K562 (cell line): ENCODE measurements around the gene SCRN2. TPM values are rescaled to one million over a fixed set of nuclear protein-coding genes. Genes with fewer than 3 reads are reported as not detected.

Experiments
- ATAC-seq: fragments of 200-7000 bp; cut with Tn5 transposase; 3 replicates; pipeline ENCODE4 v1.9.1; 2020; ENCODE audit warnings: moderate library complexity
- BruUV-seq: library from RNA; stranded (reverse); fragments of 400-500 nt; replicated peaks from 2 replicates; lab custom pipeline; 2021; lab: Mats Ljungman, UMichigan
- CTCF ChIA-PET: fragments of 300-600 bp; formaldehyde crosslinking; extraction: SDS; loops from one replicate; lab custom pipeline; 2021; ENCODE audit warnings: low intra/inter-chr PET ratio; lab: Yijun Ruan, JAX
- POLR2A ChIA-PET: fragments of 300-600, 350-650 bp; sonication (Branson Sonifier 250); formaldehyde crosslinking; extraction: SDS; loops from one replicate; lab custom pipeline; 2021; ENCODE audit warnings: antibody characterized with exemption, inconsistent platforms; lab: Yijun Ruan, JAX
- DNase-seq, 4 experiments: peaks; one replicate each; pipeline versions ENCODE4 v3.0.0 to v3.0.0-alpha.2; 2011 to 2018; ENCODE audit warnings: low spot score in 3 of 4, mixed read lengths in 3 of 4; ENCODE audit errors: extremely low read depth in 1 of 4
- FAIRE-seq: peaks from 2 replicates; lab custom pipeline; 2011; peaks lifted over from hg19 to GRCh38; lab: Jason Lieb, UNC
- H2AFZ ChIP-seq: 2 replicates; pipeline ENCODE4 v1.6.0; 2011; ENCODE audit warnings: low read depth, low read length, control low read depth, inconsistent platforms
- H3K27ac ChIP-seq: fragments of 200-600 bp; 3 replicates; pipeline ENCODE4 v1.8.0; 2011; ENCODE audit warnings: low read depth, mild to moderate bottlenecking, control low read depth, inconsistent platforms, low read length, moderate library complexity, mixed read lengths; ENCODE audit errors: extremely low read depth
- H3K27me3 ChIP-seq, 2 experiments: fragments of 300-600 bp in 1 of 2; 2 replicates in 1 of 2; 3 replicates in 1 of 2; pipeline versions ENCODE4 v1.6.0 to v1.8.0; 2011; ENCODE audit warnings: inconsistent platforms in 2 of 2, low read length in 2 of 2, mild to moderate bottlenecking in 1 of 2, mixed read lengths in 1 of 2, moderate library complexity in 1 of 2; ENCODE audit not compliant: control insufficient read depth in 2 of 2, insufficient read depth in 2 of 2
- H3K36me3 ChIP-seq: fragments of 300-600 bp; 3 replicates; pipeline ENCODE4 v1.8.0; 2011; ENCODE audit warnings: mild to moderate bottlenecking, low read length, inconsistent platforms; ENCODE audit not compliant: control insufficient read depth, insufficient read depth
- H3K4me1 ChIP-seq, 2 experiments: fragments of 200-600 bp in 1 of 2; replicated peaks in 1 of 2; 2 replicates in 1 of 2; 3 replicates in 1 of 2; pipeline versions ENCODE4 v1.5.1 to v1.8.0; 2011; ENCODE audit warnings: inconsistent platforms in 2 of 2, low read length in 2 of 2, mild to moderate bottlenecking in 1 of 2, mixed read lengths in 1 of 2, moderate library complexity in 1 of 2; ENCODE audit not compliant: control insufficient read depth in 2 of 2, insufficient read depth in 2 of 2
- H3K4me2 ChIP-seq: 2 replicates; pipeline ENCODE4 v1.6.1; 2011; ENCODE audit warnings: low read length, control low read depth, inconsistent platforms, mixed read lengths; ENCODE audit not compliant: insufficient read depth
- H3K4me3 ChIP-seq: fragments of 200-600 bp; sonication (generic), shearing (Covaris generic); 2 replicates; pipeline ENCODE4 v1.5.1; 2016; ENCODE audit warnings: control low read depth, inconsistent platforms
- H3K79me2 ChIP-seq: fragments of 200-600 bp; 3 replicates; pipeline ENCODE4 v1.8.0; 2011; ENCODE audit warnings: low read length, inconsistent platforms; ENCODE audit not compliant: control insufficient read depth, insufficient read depth
- H3K9ac ChIP-seq, 2 experiments: 2 replicates each; pipeline versions ENCODE4 v1.6.0 to v1.6.1; 2011; ENCODE audit warnings: low read depth in 2 of 2, low read length in 2 of 2, control low read depth in 1 of 2, inconsistent platforms in 1 of 2, mild to moderate bottlenecking in 1 of 2, mixed read lengths in 1 of 2; ENCODE audit not compliant: insufficient read depth in 1 of 2
- H3K9me1 ChIP-seq: one replicate; pipeline ENCODE4 v1.6.0; 2011; ENCODE audit warnings: inconsistent platforms, mild to moderate bottlenecking, low read length, moderate library complexity; ENCODE audit not compliant: control insufficient read depth, insufficient read depth
- H3K9me3 ChIP-seq: replicated peaks from 2 replicates; pipeline ENCODE4 v1.5.1; 2011; ENCODE audit warnings: low read depth, low read length, inconsistent platforms; ENCODE audit not compliant: control insufficient read depth, insufficient read depth
- H4K20me1 ChIP-seq: replicated peaks from 2 replicates; pipeline ENCODE4 v1.6.1; 2011; ENCODE audit warnings: low read length, inconsistent platforms, mixed read lengths; ENCODE audit not compliant: control insufficient read depth, insufficient read depth
- CHD4 ChIP-seq: fragments of 200-600 bp; sonication (generic); IDR thresholded peaks from 3 replicates; pipeline ENCODE4 v1.6.1; 2012; ENCODE audit warnings: low read depth, mild to moderate bottlenecking, mixed read lengths, low read length, inconsistent platforms; ENCODE audit not compliant: insufficient read depth, insufficient replicate concordance, poor library complexity, severe bottlenecking
- GTF2E2 ChIP-seq: fragments of 200-800 bp; sonication (Bioruptor generic); IDR thresholded peaks from 2 replicates; pipeline ENCODE4 v1.6.1; 2016; ENCODE audit warnings: missing genetic modification characterization, missing compliant biosample characterization
- KLF13 ChIP-seq: fragments of 450-650 bp; IDR thresholded peaks from 2 replicates; pipeline ENCODE4 v1.6.1; 2016; ENCODE audit warnings: missing genetic modification characterization, low read depth, mild to moderate bottlenecking, missing compliant biosample characterization, moderate library complexity, borderline replicate concordance
- MBD2 ChIP-seq: sonication (generic); IDR thresholded peaks from 2 replicates; pipeline ENCODE4 v1.6.1; 2016; ENCODE audit warnings: low read depth, borderline replicate concordance
- SIN3A ChIP-seq, 2 experiments: fragments of 150-350 bp in 1 of 2; IDR thresholded peaks; 2 replicates each; pipeline ENCODE4 v1.6.1; 2011 to 2016; ENCODE audit warnings: borderline replicate concordance in 2 of 2, low read depth in 2 of 2, low read length in 2 of 2, mild to moderate bottlenecking in 2 of 2, moderate library complexity in 2 of 2; ENCODE audit not compliant: control insufficient read depth in 1 of 2
- SP1 ChIP-seq: sonication (generic); formaldehyde crosslinking; IDR thresholded peaks from 2 replicates; pipeline ENCODE4 v1.8.1; 2022; ENCODE audit warnings: mild to moderate bottlenecking, missing genetic modification reagents
- ZKSCAN8 ChIP-seq: fragments of 200-800 bp; sonication (Bioruptor generic); IDR thresholded peaks from 2 replicates; pipeline ENCODE4 v1.6.1; 2016; ENCODE audit warnings: missing genetic modification characterization, missing compliant biosample characterization
- ZNF239 ChIP-seq: fragments of 250-450 bp; sonication (Bioruptor Pico); IDR thresholded peaks from 2 replicates; pipeline ENCODE4 v1.4.0; 2020; ENCODE audit warnings: mild to moderate bottlenecking
- WGBS: fragments of 100-300 bp; shearing (Covaris generic); methylation state at CpG from one replicate; pipeline ENCODE4 v1.1.6; 2016; ENCODE audit warnings: low coverage, mixed read lengths; ENCODE audit not compliant: insufficient coverage; ENCODE audit errors: missing lambda C conversion rate; 5-methylcytosine and 5-hydroxymethylcytosine counted together
- in situ Hi-C: fragments of 300-500 bp; cut with MboI; formaldehyde crosslinking; loops from 4 replicates; pipeline ENCODE4 v1.15.0; 2018; ENCODE audit warnings: inconsistent platforms, mixed read lengths
- intact Hi-C: fragments of 100-400 bp; cut with micrococcal nuclease; formaldehyde crosslinking; loops from 2 replicates; pipeline ENCODE4 v1.14.2; 2022
- polyA plus RNA-seq, 8 experiments: library from polyadenylated mRNA; depleted of rRNA in 4 of 8; stranded (reverse) in 5 of 8; unstranded in 3 of 8; fragments of >200 nt; fragmentation: Nextera tagmentation in 2 of 8; fragmentation: Illumina TruSeq in 1 of 8; extraction: Ambion mirVana in 2 of 8; extraction: Trizol in 1 of 8; gene quantifications; 2 replicates each; pipeline versions ENCODE4 v1.2.1 to v1.2.3, GENCODE V29; 2011 to 2014; ENCODE audit warnings: inconsistent platforms in 1 of 8, missing spikeins in 1 of 8
- total RNA-seq, 7 experiments: library from RNA; depleted of rRNA in 6 of 7; stranded (reverse); fragments of >200 nt in 6 of 7; fragmentation: Illumina TruSeq in 2 of 7; extraction: Trizol in 2 of 7; gene quantifications; 2 replicates each; pipeline versions ENCODE4 v1.2.1 to v1.2.3, GENCODE V29; 2011 to 2021; ENCODE audit warnings: low replicate concordance in 1 of 7
- TF ChIP-seq, protein P1 (sequence below): sonication (generic); formaldehyde crosslinking; IDR thresholded peaks from 2 replicates; pipeline ENCODE4 v1.8.0; 2022; ENCODE audit warnings: mild to moderate bottlenecking, low read depth, missing genetic modification reagents
- TF ChIP-seq, protein P2 (sequence below): fragments of 450-650 bp; IDR thresholded peaks from 2 replicates; pipeline ENCODE4 v1.6.1; 2016; ENCODE audit warnings: borderline replicate concordance
- TF ChIP-seq, protein P3 (sequence below): fragments of 250-450 bp; sonication (Bioruptor Pico); IDR thresholded peaks from 2 replicates; pipeline ENCODE4 v1.8.0; 2021; ENCODE audit warnings: moderate library complexity, mild to moderate bottlenecking, inconsistent platforms
- TF ChIP-seq, protein P4 (sequence below): sonication (generic); formaldehyde crosslinking; IDR thresholded peaks from 2 replicates; pipeline ENCODE4 v1.8.0; 2022; ENCODE audit warnings: mild to moderate bottlenecking, missing genetic modification reagents

The SCRN2 gene
- total and polyA plus RNA-seq, 9 of the 15 experiments (the other 6 are each of a cell fraction or from before 2014, with no cell fraction given) = 0.25 to 32.9 (median 13.6) TPM

DNA sequence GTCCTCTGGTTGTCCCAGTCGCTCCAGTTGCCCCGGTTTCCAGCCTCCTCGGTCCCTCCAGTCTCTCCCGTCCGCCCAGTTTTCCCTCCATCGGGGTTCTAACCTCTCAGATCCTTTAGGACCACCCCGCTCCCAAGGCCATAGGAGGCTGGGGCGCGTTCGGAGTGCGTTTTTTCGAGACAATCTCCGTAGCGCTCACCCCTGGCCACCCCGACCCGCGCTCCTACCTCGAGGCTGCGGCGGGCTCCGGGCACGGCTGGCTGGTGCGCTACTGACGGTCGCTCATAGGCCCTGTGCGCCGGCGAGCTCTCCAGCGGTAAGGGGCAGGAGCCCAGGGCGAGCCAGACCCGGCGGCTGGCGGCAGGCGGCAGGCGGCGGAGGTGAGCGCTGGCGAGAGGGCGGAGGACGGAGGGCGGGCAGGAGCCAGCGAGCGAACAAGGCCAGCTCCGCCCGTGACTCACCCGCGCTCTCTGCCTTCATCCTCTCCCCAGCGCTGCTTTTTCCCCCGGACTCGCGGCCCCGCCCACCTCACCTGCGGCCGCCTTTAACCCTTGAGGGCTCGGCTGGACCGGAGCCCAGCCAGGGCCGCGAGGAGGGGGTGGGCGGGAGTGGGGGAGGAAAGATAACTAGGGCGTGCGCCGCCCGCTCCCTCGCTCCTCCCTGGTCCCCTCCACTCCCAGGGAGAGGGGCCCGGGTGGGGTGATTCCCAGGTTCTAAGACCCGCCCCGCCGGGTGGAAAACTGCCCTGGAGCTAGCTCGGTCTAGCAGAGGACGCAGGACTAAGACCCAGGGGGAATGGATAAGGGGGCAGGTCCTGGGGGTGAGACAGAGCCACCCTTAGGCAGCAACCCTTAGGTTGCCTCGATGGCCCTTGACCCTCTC, 9.9 kb upstream of the SCRN2 start, which contains the start of gene SP6:
Gene SP6, minus strand, starts transcription at position 472 of the 882 bp plus-strand sequence. CDS start 2,734 bp downstream, outside the sequence.
- intact Hi-C loops = no loop called here
- H3K36me3 ChIP-seq = no peaks in the 10 kb centered on the region; the same call in 2 of the 3 replicates
- peaks cover 0 to 2% of the 10 kb centered on the region in 2 experiments; a peak in 1 of 5 replicates for H3K27me3 ChIP-seq
- BruUV-seq = TSS peak; percentile 53
- peak within 1 kb of the TSS; percentile 65 for H3K27ac ChIP-seq
- in situ Hi-C loops = no loop called here
- peak within 1 kb of the TSS; percentile 79 for H2AFZ ChIP-seq
- H3K4me3 ChIP-seq = peak within 1 kb of the TSS; percentile 43
- POLR2A ChIA-PET = interaction anchor here (0.6 to 2.2 kb wide), 9 partner anchors 9 to 132 kb away, joined by 3 to 10 read pairs (median 3); partner anchors contain the start of gene SP2
- CTCF ChIA-PET = interaction anchor here (1.6 kb wide), 1 partner anchor 39 kb away, joined by 11 read pairs; no protein-coding TSS in a partner anchor
- peak; percentile 94 for ATAC-seq
- peak within 1 kb of the TSS; percentile 86 for H3K4me2 ChIP-seq
- WGBS = 4% methylated on average over 44 of the region's 71 CpGs
- H3K9me3 ChIP-seq = no peaks in the 10 kb centered on the region
- H3K9ac ChIP-seq = peak within 1 kb of the TSS; percentile 68 to 92
- H3K79me2 ChIP-seq = peaks cover 18% of the 10 kb centered on the region
- peak; percentile 77 for FAIRE-seq
- peaks cover 33 to 45% of the 10 kb centered on the region in 2 experiments; a peak in 4 of 5 replicates for H3K4me1 ChIP-seq
- peak; percentile 89 to 93 (median 92) for DNase-seq
- H4K20me1 ChIP-seq = no peaks in the 10 kb centered on the region
- H3K9me1 ChIP-seq = no peaks in the 10 kb centered on the region
- TF ChIP-seq MBD2 = no peak
- TF ChIP-seq SIN3A (IDR thresholded peaks at IDR 0.05; ENCODE audit: borderline replicate concordance in 2 of 2, control insufficient read depth in 1 of 2, low read depth in 2 of 2, low read length in 2 of 2) = 0 out of 4 replicates have a peak, but pooled peaks have one; percentile 41 to 47
- no peak for TF ChIP-seq ZKSCAN8
- 0 out of 2 replicates have a peak, but pooled peaks have one; percentile 22 for TF ChIP-seq ZNF239 (CRISPR knock-in tag)
- peak; percentile 70; the same call in 1 of the 2 replicates for TF ChIP-seq SP1 (CRISPR knock-in tag)
- TF ChIP-seq, protein P1, sequence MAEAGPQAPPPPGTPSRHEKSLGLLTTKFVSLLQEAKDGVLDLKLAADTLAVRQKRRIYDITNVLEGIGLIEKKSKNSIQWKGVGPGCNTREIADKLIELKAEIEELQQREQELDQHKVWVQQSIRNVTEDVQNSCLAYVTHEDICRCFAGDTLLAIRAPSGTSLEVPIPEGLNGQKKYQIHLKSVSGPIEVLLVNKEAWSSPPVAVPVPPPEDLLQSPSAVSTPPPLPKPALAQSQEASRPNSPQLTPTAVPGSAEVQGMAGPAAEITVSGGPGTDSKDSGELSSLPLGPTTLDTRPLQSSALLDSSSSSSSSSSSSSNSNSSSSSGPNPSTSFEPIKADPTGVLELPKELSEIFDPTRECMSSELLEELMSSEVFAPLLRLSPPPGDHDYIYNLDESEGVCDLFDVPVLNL (CRISPR knock-in tag) = no peak
- TF ChIP-seq, protein P2, sequence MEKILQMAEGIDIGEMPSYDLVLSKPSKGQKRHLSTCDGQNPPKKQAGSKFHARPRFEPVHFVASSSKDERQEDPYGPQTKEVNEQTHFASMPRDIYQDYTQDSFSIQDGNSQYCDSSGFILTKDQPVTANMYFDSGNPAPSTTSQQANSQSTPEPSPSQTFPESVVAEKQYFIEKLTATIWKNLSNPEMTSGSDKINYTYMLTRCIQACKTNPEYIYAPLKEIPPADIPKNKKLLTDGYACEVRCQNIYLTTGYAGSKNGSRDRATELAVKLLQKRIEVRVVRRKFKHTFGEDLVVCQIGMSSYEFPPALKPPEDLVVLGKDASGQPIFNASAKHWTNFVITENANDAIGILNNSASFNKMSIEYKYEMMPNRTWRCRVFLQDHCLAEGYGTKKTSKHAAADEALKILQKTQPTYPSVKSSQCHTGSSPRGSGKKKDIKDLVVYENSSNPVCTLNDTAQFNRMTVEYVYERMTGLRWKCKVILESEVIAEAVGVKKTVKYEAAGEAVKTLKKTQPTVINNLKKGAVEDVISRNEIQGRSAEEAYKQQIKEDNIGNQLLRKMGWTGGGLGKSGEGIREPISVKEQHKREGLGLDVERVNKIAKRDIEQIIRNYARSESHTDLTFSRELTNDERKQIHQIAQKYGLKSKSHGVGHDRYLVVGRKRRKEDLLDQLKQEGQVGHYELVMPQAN = no peak
- TF ChIP-seq, protein P3, sequence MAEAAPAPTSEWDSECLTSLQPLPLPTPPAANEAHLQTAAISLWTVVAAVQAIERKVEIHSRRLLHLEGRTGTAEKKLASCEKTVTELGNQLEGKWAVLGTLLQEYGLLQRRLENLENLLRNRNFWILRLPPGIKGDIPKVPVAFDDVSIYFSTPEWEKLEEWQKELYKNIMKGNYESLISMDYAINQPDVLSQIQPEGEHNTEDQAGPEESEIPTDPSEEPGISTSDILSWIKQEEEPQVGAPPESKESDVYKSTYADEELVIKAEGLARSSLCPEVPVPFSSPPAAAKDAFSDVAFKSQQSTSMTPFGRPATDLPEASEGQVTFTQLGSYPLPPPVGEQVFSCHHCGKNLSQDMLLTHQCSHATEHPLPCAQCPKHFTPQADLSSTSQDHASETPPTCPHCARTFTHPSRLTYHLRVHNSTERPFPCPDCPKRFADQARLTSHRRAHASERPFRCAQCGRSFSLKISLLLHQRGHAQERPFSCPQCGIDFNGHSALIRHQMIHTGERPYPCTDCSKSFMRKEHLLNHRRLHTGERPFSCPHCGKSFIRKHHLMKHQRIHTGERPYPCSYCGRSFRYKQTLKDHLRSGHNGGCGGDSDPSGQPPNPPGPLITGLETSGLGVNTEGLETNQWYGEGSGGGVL (CRISPR knock-in tag) = no peak
- peak; percentile 52; the same call in 1 of the 2 replicates for TF ChIP-seq GTF2E2 (tag)
- TF ChIP-seq, protein P4, sequence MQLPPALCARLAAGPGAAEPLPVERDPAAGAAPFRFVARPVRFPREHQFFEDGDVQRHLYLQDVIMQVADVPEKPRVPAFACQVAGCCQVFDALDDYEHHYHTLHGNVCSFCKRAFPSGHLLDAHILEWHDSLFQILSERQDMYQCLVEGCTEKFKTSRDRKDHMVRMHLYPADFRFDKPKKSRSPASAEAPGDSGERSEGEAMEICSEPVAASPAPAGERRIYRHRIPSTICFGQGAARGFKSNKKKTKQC (CRISPR knock-in tag) = peak; percentile 10; the same call in 1 of the 2 replicates
- TF ChIP-seq KLF13 = peak; percentile 47; the same call in 1 of the 2 replicates
- no peak for TF ChIP-seq CHD4
